ENCODE data around the gene WIPF1. TPM values are rescaled to one million over a fixed set of nuclear protein-coding genes. Genes with fewer than 3 reads are reported as not detected.
"Not testable (repeated sequence)": the region's sequence is repeated elsewhere in the genome, so short reads cannot be mapped to it uniquely, and the experiment has no call there.

WIPF1 gene
- total and polyA plus RNA-seq, 10 donors: 74.9 to 265 (median 175) TPM

GRCh38 chr2:174548646-174549045, 49.0 kb downstream of the WIPF1 start:
- H3K27me3 ChIP-seq (replicated peaks in 1 of 7); H3K36me3 ChIP-seq; H3K27ac ChIP-seq; H3K4me3 ChIP-seq; DNase-seq; intact Hi-C loops (cut with DNase I; ENCODE audit: low total_unique reads); H3K9me3 ChIP-seq: not testable (repeated sequence)
- TF ChIP-seq POLR2AphosphoS5 (IDR thresholded peaks at IDR 0.05): peak in 2 of 3 donors; percentile 17 to 65
- WGBS, 5 donors: 80 to 100% (median 85%) methylated on average over 1 to 24 of the region's 24 CpGs
- peaks cover 2 to 23% (median 12%) of the 10 kb centered on the region in 6 donors for H3K4me1 ChIP-seq

GRCh38 chr2:174548021-174548420, 49.6 kb downstream of the WIPF1 start:
- DNase-seq; H3K4me3 ChIP-seq; H3K9me3 ChIP-seq; intact Hi-C loops (cut with DNase I; ENCODE audit: low total_unique reads); H3K27me3 ChIP-seq (replicated peaks in 1 of 7); H3K36me3 ChIP-seq; H3K27ac ChIP-seq: not testable (repeated sequence)
- 94 to 97% (median 95%) methylated on average over 7 of the region's 7 CpGs for WGBS, 5 donors
- peaks cover 0 to 17% (median 6%) of the 10 kb centered on the region in 6 donors for H3K4me1 ChIP-seq

- Histone ChIP-seq H3K27ac (no peak overlapping the region), H3K36me3 (no peaks in the 10 kb centered on the region), H3K4me3 (no peak overlapping the region), H3K9me3 (no peaks in the 10 kb centered on the region), H3K4me1 (peaks cover 0 to 5% (median 0%) of the 10 kb centered on the region in 6 donors), H3K27me3 (replicated peaks in 1 of 7) (no peaks in the 10 kb centered on the region)
- TF ChIP-seq POLR2A (IDR thresholded peaks at IDR 0.05) (no peak), POLR2AphosphoS5 (IDR thresholded peaks at IDR 0.05) (peak in 1 of 3 donors; percentile 15), CTCF (IDR thresholded peaks at IDR 0.05 in 8 of 11, conservative IDR thresholded peaks at IDR 0.05 in 3 of 11) (peak in 3 of 11 experiments; percentile 20 to 32 (median 32))
- WGBS, 5 donors: 80 to 88% (median 83%) methylated on average over 21 of the region's 21 CpGs
- intact Hi-C loops (cut with DNase I; ENCODE audit: low total_unique reads): no loop called here
- no peak for DNase-seq
These were observed 50.8 kb downstream of the WIPF1 start for GRCh38 chr2:174546519-174547506.

GRCh38 chr2:174545240-174545639, 52.4 kb downstream of the WIPF1 start:
- Histone ChIP-seq H3K4me1 (no peaks in the 10 kb centered on the region), H3K9me3 (no peaks in the 10 kb centered on the region), H3K4me3 (no peak overlapping the region), H3K36me3 (no peaks in the 10 kb centered on the region), H3K27ac (no peak overlapping the region), H3K27me3 (replicated peaks in 1 of 7) (no peaks in the 10 kb centered on the region)
- TF ChIP-seq POLR2A (IDR thresholded peaks at IDR 0.05) (no peak), POLR2AphosphoS5 (IDR thresholded peaks at IDR 0.05) (no peak), CTCF (IDR thresholded peaks at IDR 0.05 in 8 of 11, conservative IDR thresholded peaks at IDR 0.05 in 3 of 11) (no peak)
- intact Hi-C loops (cut with DNase I; ENCODE audit: low total_unique reads): no loop called here
- WGBS, 5 donors: 87 to 96% (median 92%) methylated on average over 3 of the region's 3 CpGs
- DNase-seq: no peak

GRCh38 chr2:174544802-174545201, 52.8 kb downstream of the WIPF1 start:
- DNase-seq: no peak
- Histone ChIP-seq H3K4me1 (no peaks in the 10 kb centered on the region), H3K9me3 (no peaks in the 10 kb centered on the region), H3K27me3 (replicated peaks in 1 of 7) (no peaks in the 10 kb centered on the region), H3K27ac (no peak overlapping the region), H3K36me3 (no peaks in the 10 kb centered on the region), H3K4me3 (no peak overlapping the region)
- TF ChIP-seq POLR2A (IDR thresholded peaks at IDR 0.05) (no peak), POLR2AphosphoS5 (IDR thresholded peaks at IDR 0.05) (no peak), CTCF (IDR thresholded peaks at IDR 0.05 in 8 of 11, conservative IDR thresholded peaks at IDR 0.05 in 3 of 11) (no peak)
- 86 to 95% (median 87%) methylated on average over 5 of the region's 5 CpGs for WGBS, 5 donors
- intact Hi-C loops (cut with DNase I; ENCODE audit: low total_unique reads): no loop called here
